ENCODE data around the gene COLEC11. TPM values are rescaled to one million over a fixed set of nuclear protein-coding genes. Genes with fewer than 3 reads are reported as not detected.

Gene COLEC11
- polyA plus RNA-seq, 1 donor (not counting 4 experiments of a cell fraction or from before 2014, with no cell fraction given): not detected

DNA sequence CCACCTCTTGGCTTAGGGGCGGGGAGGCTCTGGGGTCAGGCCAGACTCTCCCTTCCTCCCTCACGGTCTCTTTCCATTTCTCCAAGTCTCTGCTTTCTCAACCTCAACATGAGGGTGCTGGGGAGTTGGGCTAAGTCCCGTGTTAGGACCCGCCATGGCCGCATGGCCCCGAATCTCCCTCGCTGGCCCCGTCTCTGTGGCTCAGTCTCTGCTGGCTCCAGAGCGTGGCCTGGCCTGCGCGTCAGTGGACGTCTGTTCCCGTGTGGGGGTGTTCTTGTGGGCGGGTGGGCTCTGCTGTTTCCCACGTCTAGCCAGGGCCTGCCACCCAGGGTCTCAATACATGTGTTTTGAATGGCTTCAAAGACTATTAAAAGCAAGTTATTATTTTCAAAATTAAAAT lies 75.5 kb downstream of the COLEC11 start:
- no peaks in the 10 kb centered on the region for H3K4me1 ChIP-seq (ENCODE audit: control insufficient read depth, extremely low read depth, insufficient read depth, low read length)
- H2AFZ ChIP-seq (ENCODE audit: control insufficient read depth, low read length): no peak overlapping the region
- H3K9ac ChIP-seq (ENCODE audit: control insufficient read depth, extremely low read depth, insufficient read depth, low read length): no peak overlapping the region
- TF ChIP-seq CTCF (optimal IDR thresholded peaks at IDR 0.05 in 1 of 3, IDR thresholded peaks at IDR 0.05 in 1 of 3, conservative IDR thresholded peaks at IDR 0.05 in 1 of 3; ENCODE audit: extremely low read depth in 1 of 3, insufficient read depth in 2 of 3, low read length in 3 of 3) (no peak), EZH2 (IDR thresholded peaks at IDR 0.05; ENCODE audit: low read length) (no peak)
- H3K9me1 ChIP-seq (ENCODE audit: control insufficient read depth, extremely low read depth, insufficient read depth, low read length): no peaks in the 10 kb centered on the region
- no peaks in the 10 kb centered on the region for H3K79me2 ChIP-seq (ENCODE audit: control insufficient read depth, insufficient read depth, low read length)
- FAIRE-seq (no peak), DNase-seq (ENCODE audit: low read depth, low spot score) (no peak)
- H3K36me3 ChIP-seq (ENCODE audit: control insufficient read depth in 2 of 2, extremely low read depth in 1 of 2, insufficient read depth in 2 of 2, low read length in 2 of 2): no peaks in the 10 kb centered on the region
- no peak overlapping the region for H3K4me2 ChIP-seq (ENCODE audit: control insufficient read depth, extremely low read depth, insufficient read depth, low read depth, low read length)
- no peaks in the 10 kb centered on the region for H4K20me1 ChIP-seq (ENCODE audit: control insufficient read depth, extremely low read depth, insufficient read depth, low read length)
- H3K27me3 ChIP-seq (ENCODE audit: control insufficient read depth, extremely low read depth, insufficient read depth, low read length): no peaks in the 10 kb centered on the region
- dilution Hi-C loops (cut with MboI; ENCODE audit: extremely low pct_ligation_motif_present, low sequenced_read_pairs): no loop called here
- no peaks in the 10 kb centered on the region for H3K9me3 ChIP-seq (ENCODE audit: control insufficient read depth, low read depth, low read length)
- no peak overlapping the region for H3K4me3 ChIP-seq (ENCODE audit: control insufficient read depth in 2 of 3, extremely low read depth in 1 of 3, insufficient read depth in 2 of 3, low read depth in 1 of 3, low read length in 3 of 3)
- no peak overlapping the region for H3K27ac ChIP-seq (ENCODE audit: control insufficient read depth, insufficient read depth, low read length)

GRCh38 chr2:3670941-3671340 lies 76.0 kb downstream of the COLEC11 start:
- TF ChIP-seq EZH2 (IDR thresholded peaks at IDR 0.05; ENCODE audit: low read length) (no peak), CTCF (optimal IDR thresholded peaks at IDR 0.05 in 1 of 3, IDR thresholded peaks at IDR 0.05 in 1 of 3, conservative IDR thresholded peaks at IDR 0.05 in 1 of 3; ENCODE audit: extremely low read depth in 1 of 3, insufficient read depth in 2 of 3, low read length in 3 of 3) (no peak)
- no peaks in the 10 kb centered on the region for H3K4me1 ChIP-seq (ENCODE audit: control insufficient read depth, extremely low read depth, insufficient read depth, low read length)
- dilution Hi-C loops (cut with MboI; ENCODE audit: extremely low pct_ligation_motif_present, low sequenced_read_pairs): no loop called here
- H3K9me3 ChIP-seq (ENCODE audit: control insufficient read depth, low read depth, low read length): no peaks in the 10 kb centered on the region
- FAIRE-seq (no peak), DNase-seq (ENCODE audit: low read depth, low spot score) (no peak)
- no peak overlapping the region for H2AFZ ChIP-seq (ENCODE audit: control insufficient read depth, low read length)
- H3K4me3 ChIP-seq (ENCODE audit: control insufficient read depth in 2 of 3, extremely low read depth in 1 of 3, insufficient read depth in 2 of 3, low read depth in 1 of 3, low read length in 3 of 3): no peak overlapping the region
- no peaks in the 10 kb centered on the region for H4K20me1 ChIP-seq (ENCODE audit: control insufficient read depth, extremely low read depth, insufficient read depth, low read length)
- no peaks in the 10 kb centered on the region for H3K27me3 ChIP-seq (ENCODE audit: control insufficient read depth, extremely low read depth, insufficient read depth, low read length)
- H3K79me2 ChIP-seq (ENCODE audit: control insufficient read depth, insufficient read depth, low read length): no peaks in the 10 kb centered on the region
- no peaks in the 10 kb centered on the region for H3K36me3 ChIP-seq (ENCODE audit: control insufficient read depth in 2 of 2, extremely low read depth in 1 of 2, insufficient read depth in 2 of 2, low read length in 2 of 2)
- H3K27ac ChIP-seq (ENCODE audit: control insufficient read depth, insufficient read depth, low read length): no peak overlapping the region
- H3K9me1 ChIP-seq (ENCODE audit: control insufficient read depth, extremely low read depth, insufficient read depth, low read length): no peaks in the 10 kb centered on the region
- no peak overlapping the region for H3K9ac ChIP-seq (ENCODE audit: control insufficient read depth, extremely low read depth, insufficient read depth, low read length)
- no peak overlapping the region for H3K4me2 ChIP-seq (ENCODE audit: control insufficient read depth, extremely low read depth, insufficient read depth, low read depth, low read length)

Measured in keratinocyte (primary cell).